HG02798 (cell line): ENCODE results near the gene ST6GALNAC2.
"Not testable (repeated sequence)": the region's sequence is repeated elsewhere in the genome, so short reads cannot be mapped to it uniquely, and the experiment has no call there.

Experiments used
- ATAC-seq: cut with Tn5 transposase; IDR thresholded peaks from one replicate; pipeline ENCODE4 v1.9.1; 2021; ENCODE audit warnings: mild to moderate bottlenecking; ENCODE audit not compliant: unreplicated experiment, poor library complexity

The ST6GALNAC2 gene

DNA sequence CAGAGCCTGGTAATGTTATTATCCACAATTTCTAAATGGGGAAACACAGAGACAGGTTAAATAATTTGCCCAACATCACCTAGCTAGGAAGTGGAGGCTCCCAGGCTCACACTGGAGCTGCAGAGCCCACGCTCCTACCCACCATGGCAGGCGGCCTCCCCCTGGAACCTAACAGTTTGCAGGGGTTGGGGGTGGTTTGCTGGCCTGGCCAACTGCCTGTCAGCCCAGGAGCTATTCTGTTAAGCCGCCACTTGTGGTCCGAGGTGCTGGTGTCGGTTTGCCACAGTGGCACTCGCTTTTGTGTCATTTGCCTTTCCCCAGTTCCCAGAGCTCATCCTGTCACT is 42.2 kb downstream of the ST6GALNAC2 start:
- ATAC-seq = no peak

DNA sequence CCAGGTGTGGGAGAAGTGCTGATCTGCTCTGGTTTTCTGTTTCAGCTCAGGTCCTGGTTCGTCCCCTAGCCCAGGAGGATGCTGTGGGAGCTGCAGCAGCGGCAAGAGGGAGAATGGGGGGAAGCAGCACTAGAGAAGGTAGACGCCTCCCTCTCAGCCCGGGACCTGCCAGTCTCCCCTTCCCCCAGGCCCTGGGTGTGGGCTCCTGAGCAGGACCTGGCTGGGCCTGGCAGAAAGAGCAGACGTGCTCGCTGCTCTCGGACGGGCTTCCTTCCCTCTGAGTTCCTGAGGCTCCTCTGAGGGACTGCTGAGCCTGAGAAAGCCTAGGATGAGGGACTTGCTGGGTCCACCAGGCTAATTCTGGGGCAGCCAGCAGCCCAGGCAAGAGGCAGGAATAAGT is 42.7 kb downstream of the ST6GALNAC2 start:
- no peak for ATAC-seq

GRCh38 chr17:76542566-76542971 is 43.1 kb downstream of the ST6GALNAC2 start:
- no peak for ATAC-seq

GRCh38 chr17:76541739-76542454 is 43.8 kb downstream of the ST6GALNAC2 start:
- no peak for ATAC-seq

DNA sequence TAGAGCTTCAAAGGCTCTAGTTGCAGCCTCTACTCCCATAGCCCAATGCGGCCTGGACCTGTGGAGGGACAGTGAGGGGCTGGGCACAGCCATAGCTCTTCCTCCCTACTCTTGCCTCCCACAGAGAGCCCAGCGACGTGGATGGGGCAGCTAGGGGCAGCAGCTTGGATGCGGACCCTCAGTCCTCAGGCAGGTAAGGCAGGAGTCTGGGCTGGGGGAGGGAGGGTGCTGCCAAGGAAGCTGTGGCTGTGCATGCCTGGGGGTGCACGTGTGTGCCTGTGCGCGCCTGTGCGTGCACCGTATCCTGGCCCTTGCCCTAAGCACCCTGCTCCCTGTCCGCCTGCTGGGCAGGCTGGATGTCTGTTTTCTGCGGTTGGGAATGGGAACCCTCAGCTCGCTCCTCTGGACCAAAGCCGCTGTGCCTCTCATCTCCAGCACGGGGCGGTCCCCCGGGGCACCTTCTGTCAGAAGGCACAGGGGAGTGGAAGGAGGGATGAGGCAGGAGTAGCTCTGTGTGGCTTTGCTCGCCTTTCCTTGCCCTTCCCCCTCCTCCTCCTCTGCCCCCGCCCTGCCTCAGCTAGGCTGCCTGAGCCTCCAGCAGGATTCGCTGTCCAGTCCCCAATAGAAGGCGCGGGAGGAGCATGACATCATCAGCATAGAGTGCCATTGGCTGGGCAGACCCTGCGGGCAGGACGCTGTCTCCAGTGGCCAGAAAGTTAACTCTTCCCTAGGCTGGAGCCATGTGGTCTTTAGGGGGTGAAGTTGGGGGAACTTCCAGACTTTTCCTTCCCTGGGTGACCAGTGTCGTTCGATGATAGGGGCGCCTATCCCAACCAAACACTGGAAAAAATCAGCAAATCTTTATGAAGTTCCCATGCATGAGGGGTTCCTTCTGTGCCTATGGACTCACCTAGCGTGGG is 45.0 kb downstream of the ST6GALNAC2 start:
- no peak for ATAC-seq

- ATAC-seq = no peak
Measured at GRCh38 chr17:76539631-76540271, 45.9 kb downstream of the ST6GALNAC2 start, which contains the start of gene PRCD. TSS of gene PRCD (plus strand) at chr17:76540044. CDS start at chr17:76540142, 98 bp downstream.

DNA sequence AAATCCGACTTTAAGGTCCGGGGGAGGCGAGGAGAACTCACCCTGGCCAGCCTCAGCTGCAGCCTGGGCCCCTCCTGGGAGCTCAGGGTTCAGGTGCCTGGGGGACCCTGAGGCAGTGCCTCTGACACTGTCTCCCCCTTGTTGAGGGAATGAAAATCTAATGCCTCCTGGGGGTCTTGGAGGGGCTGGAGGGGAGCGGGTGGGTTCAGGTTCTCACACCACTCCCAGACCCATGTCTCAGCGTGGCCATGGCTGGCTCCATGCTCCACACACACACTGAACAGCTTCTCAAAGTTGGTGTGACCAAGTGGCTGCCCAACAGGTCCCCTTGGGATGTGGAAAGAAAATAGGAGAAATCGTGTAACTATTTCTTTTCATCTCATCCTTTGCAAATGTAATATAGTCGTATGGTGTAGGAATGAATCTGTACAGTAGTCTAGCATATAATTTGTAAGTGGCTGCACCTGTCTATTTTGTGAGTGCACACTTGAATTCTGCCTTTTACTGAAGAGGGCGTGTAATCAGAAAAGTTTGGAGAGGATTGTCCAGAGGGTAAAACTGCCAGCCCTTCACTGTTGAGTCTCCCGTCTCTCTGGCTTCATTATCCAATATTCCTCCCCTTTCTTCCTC is 46.6 kb downstream of the ST6GALNAC2 start:
- no peak for ATAC-seq

DNA sequence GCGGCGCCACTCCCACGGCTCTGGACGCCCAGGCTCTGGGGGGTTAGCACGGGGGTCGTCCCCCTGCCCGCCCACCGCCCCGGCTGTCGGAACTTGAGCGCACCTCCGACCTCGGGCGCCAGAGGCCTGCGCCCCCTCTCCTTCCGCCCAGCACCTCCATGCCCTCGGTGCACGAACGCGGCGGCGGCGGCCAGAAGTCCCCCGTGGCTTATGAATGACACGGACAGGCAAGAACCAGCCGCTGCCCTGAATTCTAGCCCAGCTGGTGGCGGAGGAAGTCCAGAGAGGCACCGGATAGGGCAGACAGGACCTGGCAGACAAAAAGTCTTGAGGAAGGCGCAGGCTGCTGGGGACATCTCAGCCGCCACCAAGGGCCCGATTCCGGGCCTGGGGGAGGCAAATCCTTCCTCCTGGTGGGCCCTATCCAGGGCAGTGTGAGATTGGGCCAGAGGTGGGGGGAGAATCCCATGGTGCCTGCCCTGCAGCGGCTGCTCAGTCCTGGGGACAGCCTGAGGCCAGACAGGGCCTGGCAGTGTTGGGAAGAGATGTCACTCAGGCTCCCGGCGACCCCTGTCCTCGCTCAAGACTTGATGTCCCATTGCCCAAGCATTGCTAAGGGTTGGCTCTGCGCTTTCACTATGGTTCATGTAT is 47.3 kb downstream of the ST6GALNAC2 start:
- ATAC-seq = no peak

- no peak for ATAC-seq
Measured at GRCh38 chr17:76537578-76538280, 47.9 kb downstream of the ST6GALNAC2 start, which contains the start of gene CYGB. TSS of gene CYGB (minus strand) at chr17:76537709. CDS start at chr17:76537542, 167 bp downstream.

- no peak for ATAC-seq
Measured at GRCh38 chr17:76537288-76537577, 48.4 kb downstream of the ST6GALNAC2 start.

GRCh38 chr17:76536511-76537287 is 49.0 kb downstream of the ST6GALNAC2 start:
- ATAC-seq = no peak

GRCh38 chr17:76535788-76536510 is 49.7 kb downstream of the ST6GALNAC2 start:
- no peak for ATAC-seq

GRCh38 chr17:76534831-76535732 is 50.6 kb downstream of the ST6GALNAC2 start:
- ATAC-seq = no peak

- ATAC-seq = not testable (repeated sequence)
Measured at GRCh38 chr17:76533640-76534359, 51.9 kb downstream of the ST6GALNAC2 start.

DNA sequence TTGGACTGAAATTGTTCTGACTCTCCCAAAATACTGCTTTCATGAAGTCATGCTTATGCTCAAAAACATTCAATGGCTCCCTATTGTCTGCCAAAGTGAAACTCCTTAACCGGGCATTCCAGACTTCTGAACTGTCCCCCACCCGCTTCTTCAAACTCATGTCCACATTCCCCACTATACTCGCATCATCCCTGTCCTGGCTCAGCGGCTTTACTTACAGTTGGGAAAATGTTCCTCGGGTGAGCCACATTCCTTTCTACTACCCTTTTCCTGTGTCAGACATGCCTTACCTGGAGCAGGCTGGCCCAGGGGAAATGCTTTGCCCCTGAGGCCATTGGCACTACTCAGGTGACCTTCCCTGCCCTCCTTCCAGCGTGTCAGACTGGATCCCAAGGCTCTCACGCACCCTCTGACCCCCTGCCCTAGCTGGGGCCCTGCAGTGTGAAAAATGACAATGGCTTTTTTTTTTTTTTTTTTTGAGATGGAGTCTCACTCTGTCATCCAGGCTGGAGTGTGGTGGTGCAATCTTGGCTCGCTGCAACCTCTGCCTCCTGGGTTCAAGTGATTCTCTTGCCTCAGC is 53.5 kb downstream of the ST6GALNAC2 start:
- no peak for ATAC-seq

DNA sequence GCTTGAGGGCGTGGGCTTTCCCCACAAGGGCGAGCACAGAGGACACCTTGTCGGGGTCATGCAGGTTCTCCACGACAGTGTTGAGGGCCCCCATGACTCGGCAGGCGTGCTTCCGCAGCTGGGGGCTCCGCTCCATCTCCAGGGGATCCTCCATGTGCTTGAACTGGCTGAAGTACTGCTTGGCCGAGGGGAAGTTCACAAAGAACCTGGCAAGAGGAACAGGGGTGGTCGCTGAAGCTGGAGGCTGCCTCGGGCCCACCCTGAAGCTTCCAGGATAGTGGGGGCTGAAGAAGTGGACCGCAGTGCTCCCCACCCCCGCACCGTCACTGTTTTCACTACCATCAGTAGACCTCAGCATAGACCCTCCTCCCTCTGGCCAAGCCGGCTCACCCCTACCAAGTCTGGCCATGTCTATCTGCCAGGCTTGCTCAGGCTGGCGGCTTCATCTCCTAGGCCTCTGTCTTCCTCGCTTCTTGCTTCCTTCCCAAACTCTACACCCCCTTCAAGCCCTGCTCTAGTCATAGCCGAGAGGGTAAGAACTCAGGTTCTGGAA is 54.1 kb downstream of the ST6GALNAC2 start:
- ATAC-seq = no peak
